Measurements from ENCODE around the gene DCAF11.

- TF ChIP-seq ZBTB1 (tag by site-specific recombination; IDR thresholded peaks at IDR 0.05), result no peak
- no peak for TF ChIP-seq KLF10 (tag by site-specific recombination; IDR thresholded peaks at IDR 0.05)
- TF ChIP-seq ZNF426 (tag by site-specific recombination; IDR thresholded peaks at IDR 0.05), result no peak
- TF ChIP-seq CTCF (tag by site-specific recombination; IDR thresholded peaks at IDR 0.05), result no peak
- no peak for TF ChIP-seq ZNF518A (tag by site-specific recombination; conservative IDR thresholded peaks at IDR 0.05; ENCODE audit: low read depth)
- no peak for TF ChIP-seq ZNF76 (tag by site-specific recombination; IDR thresholded peaks at IDR 0.05; ENCODE audit: borderline replicate concordance, low read depth)
- no peak for TF ChIP-seq GLI2 (tag by site-specific recombination; IDR thresholded peaks at IDR 0.05; ENCODE audit: borderline replicate concordance, low read depth)
- TF ChIP-seq ZNF830 (tag by site-specific recombination; IDR thresholded peaks at IDR 0.05; ENCODE audit: low read depth), result no peak
- no peak for TF ChIP-seq ZNF311 (tag by site-specific recombination; IDR thresholded peaks at IDR 0.05; ENCODE audit: borderline replicate concordance)
- TF ChIP-seq REST (tag by site-specific recombination; IDR thresholded peaks at IDR 0.05), result no peak
These were observed 17.0 kb downstream of the DCAF11 start for GRCh38 chr14:24131549-24131966.
